IMR-90 (cell line): ENCODE data around the gene ITM2B.

ENCODE experiments used
- MAFK ChIP-seq: IDR thresholded peaks from 2 replicates; pipeline ENCODE4 v1.6.1; 2012; ENCODE audit warnings: low read depth, low read length, improper control_type of control experiment
- POLR2A ChIP-seq: IDR thresholded peaks from 2 replicates; pipeline ENCODE4 v1.6.1; 2012; ENCODE audit warnings: mild to moderate bottlenecking, low read depth, low read length
- RFX5 ChIP-seq: IDR thresholded peaks from 2 replicates; pipeline ENCODE4 v1.8.0; 2012; ENCODE audit warnings: low read depth, mild to moderate bottlenecking, low read length, moderate library complexity
- SMC3 ChIP-seq: fragments of 150-350 bp; IDR thresholded peaks from 2 replicates; pipeline ENCODE4 v1.6.1; 2016; ENCODE audit warnings: low read depth, mild to moderate bottlenecking, antibody characterized with exemption, low read length, moderate library complexity
- TF ChIP-seq, protein P1 (sequence below): conservative IDR thresholded peaks from 2 replicates; pipeline ENCODE4 v1.5.1; 2012; ENCODE audit warnings: mild to moderate bottlenecking, low read depth, low read length, improper control_type of control experiment

DNA sequence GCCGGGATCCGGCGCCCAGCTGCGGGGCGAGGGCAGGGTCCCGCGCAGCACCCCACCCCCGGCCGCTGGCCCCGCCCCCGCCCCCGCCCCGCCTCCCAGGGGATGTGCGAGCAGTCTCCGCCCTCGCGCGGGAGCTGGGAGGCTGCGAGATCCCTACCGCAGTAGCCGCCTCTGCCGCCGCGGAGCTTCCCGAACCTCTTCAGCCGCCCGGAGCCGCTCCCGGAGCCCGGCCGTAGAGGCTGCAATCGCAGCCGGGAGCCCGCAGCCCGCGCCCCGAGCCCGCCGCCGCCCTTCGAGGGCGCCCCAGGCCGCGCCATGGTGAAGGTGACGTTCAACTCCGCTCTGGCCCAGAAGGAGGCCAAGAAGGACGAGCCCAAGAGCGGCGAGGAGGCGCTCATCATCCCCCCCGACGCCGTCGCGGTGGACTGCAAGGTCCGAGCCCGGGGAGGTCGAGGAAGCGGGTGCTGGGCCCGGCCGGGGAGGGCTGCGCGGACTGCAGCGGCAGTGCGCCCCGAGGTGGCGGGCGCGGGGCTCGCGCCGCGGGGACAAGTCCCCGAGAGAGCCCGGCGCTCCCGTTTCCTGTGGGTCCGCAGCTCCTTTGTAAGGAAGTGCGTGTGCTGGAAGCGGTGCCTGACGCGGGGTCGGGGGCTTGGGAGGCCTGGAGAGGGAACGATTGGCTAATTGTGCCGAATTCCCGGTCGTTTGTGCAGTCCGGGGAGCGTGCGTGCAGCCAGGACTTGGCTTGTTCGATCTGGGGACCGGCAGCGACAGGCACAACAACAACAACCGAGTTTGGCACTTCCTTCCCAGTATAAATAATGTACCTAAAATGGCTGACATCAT is at the start of gene ITM2B:
- peak; percentile 86 for TF ChIP-seq POLR2A
- TF ChIP-seq, protein P1, sequence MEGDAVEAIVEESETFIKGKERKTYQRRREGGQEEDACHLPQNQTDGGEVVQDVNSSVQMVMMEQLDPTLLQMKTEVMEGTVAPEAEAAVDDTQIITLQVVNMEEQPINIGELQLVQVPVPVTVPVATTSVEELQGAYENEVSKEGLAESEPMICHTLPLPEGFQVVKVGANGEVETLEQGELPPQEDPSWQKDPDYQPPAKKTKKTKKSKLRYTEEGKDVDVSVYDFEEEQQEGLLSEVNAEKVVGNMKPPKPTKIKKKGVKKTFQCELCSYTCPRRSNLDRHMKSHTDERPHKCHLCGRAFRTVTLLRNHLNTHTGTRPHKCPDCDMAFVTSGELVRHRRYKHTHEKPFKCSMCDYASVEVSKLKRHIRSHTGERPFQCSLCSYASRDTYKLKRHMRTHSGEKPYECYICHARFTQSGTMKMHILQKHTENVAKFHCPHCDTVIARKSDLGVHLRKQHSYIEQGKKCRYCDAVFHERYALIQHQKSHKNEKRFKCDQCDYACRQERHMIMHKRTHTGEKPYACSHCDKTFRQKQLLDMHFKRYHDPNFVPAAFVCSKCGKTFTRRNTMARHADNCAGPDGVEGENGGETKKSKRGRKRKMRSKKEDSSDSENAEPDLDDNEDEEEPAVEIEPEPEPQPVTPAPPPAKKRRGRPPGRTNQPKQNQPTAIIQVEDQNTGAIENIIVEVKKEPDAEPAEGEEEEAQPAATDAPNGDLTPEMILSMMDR, result peak; percentile 36
- no peak for TF ChIP-seq MAFK
- no peak for TF ChIP-seq SMC3
- no peak for TF ChIP-seq RFX5
